Measurements from ENCODE around the gene CDH4. TPM values are rescaled to one million over a fixed set of nuclear protein-coding genes. Genes with fewer than 3 reads are reported as not detected.

The CDH4 gene
- total RNA-seq, 1 experiment from 2014 or later, result not detected

DNA sequence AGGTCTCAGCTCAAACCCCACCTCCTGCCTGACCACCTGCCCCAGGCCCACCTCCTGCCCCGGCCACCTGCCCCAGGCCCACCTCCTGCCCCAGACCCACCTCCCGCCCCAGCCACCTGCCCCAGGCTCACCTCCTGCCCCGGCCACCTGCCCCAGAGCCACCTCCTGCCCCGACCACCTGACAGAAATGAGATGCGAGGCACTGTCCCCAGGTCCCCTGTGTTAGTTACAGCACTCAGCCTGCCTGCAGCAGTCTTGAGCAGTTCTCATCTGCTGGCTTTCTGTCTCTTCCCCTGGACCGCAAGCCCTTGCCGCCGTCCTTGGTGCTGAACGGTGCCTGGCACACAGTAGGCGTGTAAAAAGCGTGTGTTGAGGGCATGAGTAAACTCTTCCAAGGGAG, 79.5 kb downstream of the CDH4 start:
- Histone ChIP-seq H2AFZ (no peak overlapping the region), H3K27me3 (ENCODE audit: insufficient read depth, low read depth) (peaks cover 69% of the 10 kb centered on the region), H3K4me3 (no peak overlapping the region), H3K79me2 (ENCODE audit: low read depth) (no peaks in the 10 kb centered on the region), H3K36me3 (ENCODE audit: low read depth) (no peaks in the 10 kb centered on the region), H3K4me2 (no peak overlapping the region), H3K4me1 (replicated peaks; ENCODE audit: insufficient read depth) (no peaks in the 10 kb centered on the region), H3K27ac (no peak overlapping the region), H3K9me3 (ENCODE audit: insufficient read depth, low read depth) (no peaks in the 10 kb centered on the region), H4K20me1 (ENCODE audit: insufficient read depth) (0 out of 2 replicates have a peak, but pooled peaks cover 6% of the 10 kb centered on the region), H3F3A (ENCODE audit: insufficient read depth, low read depth) (no peaks in the 10 kb centered on the region), H3K9me2 (ENCODE audit: insufficient read depth) (no peaks in the 10 kb centered on the region)
- intact Hi-C loops (cut with micrococcal nuclease; ENCODE audit: unreplicated experiment), result no loop called here
- BruUV-seq (replicated peaks), result no TSS peak
- ChIA-PET POLR2A (ENCODE audit: unreplicated experiment) (interaction anchor here (0.5 to 0.6 kb wide), 2 partner anchors 203 to 1958 kb away, joined by 3 to 5 read pairs; no protein-coding TSS in a partner anchor), CTCF (no interaction called here)
- DNase-seq, result no peak
- no peak for TF ChIP-seq EZH2 (IDR thresholded peaks at IDR 0.05; ENCODE audit: low read depth)
- TF ChIP-seq, protein P1, sequence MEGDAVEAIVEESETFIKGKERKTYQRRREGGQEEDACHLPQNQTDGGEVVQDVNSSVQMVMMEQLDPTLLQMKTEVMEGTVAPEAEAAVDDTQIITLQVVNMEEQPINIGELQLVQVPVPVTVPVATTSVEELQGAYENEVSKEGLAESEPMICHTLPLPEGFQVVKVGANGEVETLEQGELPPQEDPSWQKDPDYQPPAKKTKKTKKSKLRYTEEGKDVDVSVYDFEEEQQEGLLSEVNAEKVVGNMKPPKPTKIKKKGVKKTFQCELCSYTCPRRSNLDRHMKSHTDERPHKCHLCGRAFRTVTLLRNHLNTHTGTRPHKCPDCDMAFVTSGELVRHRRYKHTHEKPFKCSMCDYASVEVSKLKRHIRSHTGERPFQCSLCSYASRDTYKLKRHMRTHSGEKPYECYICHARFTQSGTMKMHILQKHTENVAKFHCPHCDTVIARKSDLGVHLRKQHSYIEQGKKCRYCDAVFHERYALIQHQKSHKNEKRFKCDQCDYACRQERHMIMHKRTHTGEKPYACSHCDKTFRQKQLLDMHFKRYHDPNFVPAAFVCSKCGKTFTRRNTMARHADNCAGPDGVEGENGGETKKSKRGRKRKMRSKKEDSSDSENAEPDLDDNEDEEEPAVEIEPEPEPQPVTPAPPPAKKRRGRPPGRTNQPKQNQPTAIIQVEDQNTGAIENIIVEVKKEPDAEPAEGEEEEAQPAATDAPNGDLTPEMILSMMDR (conservative IDR thresholded peaks at IDR 0.05), result no peak

DNA sequence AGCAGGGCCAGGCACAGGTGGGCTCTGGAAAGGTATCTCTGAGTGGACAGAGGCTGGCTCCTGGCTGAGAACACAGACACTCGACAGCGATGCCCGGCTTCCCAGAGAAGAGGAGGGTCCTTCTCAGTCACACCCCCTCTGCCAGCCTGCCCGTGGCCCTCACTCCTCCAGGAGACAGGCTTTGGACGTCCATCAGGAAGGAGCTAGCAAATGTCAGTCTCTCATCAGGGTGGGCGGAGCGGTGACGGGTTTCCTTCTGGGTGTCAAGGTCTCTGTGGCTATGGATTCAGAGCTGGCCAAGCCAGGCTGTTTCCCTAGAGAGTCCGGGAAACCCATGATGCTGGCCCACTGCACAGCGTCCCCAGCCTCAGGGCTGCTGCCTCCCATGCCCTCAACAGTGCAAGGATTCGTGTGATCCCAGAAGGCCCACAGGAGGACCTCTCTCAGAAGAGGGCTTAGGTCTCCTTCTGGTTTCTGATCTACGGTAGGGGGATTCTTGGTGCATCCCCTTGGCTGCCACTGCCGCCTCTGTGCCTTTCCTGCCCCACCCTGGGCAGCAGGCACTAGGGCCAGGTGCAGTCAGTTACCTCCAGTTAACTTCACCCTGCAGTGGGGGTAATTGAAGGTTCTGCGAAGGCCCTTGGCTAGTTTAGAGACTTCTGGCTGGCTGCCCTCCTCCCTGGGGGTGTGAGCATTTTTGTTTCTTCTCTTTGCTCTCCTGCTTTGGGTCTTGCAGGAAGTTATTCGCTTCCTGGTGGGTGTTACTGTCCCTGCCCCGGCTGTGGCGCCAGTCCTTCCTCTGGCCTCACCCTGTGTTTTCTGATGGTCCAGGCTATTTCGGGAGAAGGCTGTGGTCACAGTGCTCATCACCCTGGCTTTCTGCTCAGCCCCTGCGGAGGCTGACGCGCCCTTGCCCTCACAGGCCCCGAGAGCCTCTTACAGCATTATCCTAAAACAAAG, 80.2 kb downstream of the CDH4 start:
- intact Hi-C loops (cut with micrococcal nuclease; ENCODE audit: unreplicated experiment), result no loop called here
- ChIA-PET CTCF (no interaction called here), POLR2A (ENCODE audit: unreplicated experiment) (interaction anchor here (0.6 kb wide), 1 partner anchor 1959 kb away, joined by 5 read pairs; no protein-coding TSS in a partner anchor)
- Histone ChIP-seq H3K79me2 (ENCODE audit: low read depth) (no peaks in the 10 kb centered on the region), H3K9me2 (ENCODE audit: insufficient read depth) (no peaks in the 10 kb centered on the region), H4K20me1 (ENCODE audit: insufficient read depth) (0 out of 2 replicates have a peak, but pooled peaks cover 6% of the 10 kb centered on the region), H3K27ac (no peak overlapping the region), H3K4me1 (replicated peaks; ENCODE audit: insufficient read depth) (no peaks in the 10 kb centered on the region), H3F3A (ENCODE audit: insufficient read depth, low read depth) (no peaks in the 10 kb centered on the region), H3K36me3 (ENCODE audit: low read depth) (no peaks in the 10 kb centered on the region), H3K9me3 (ENCODE audit: insufficient read depth, low read depth) (no peaks in the 10 kb centered on the region), H3K4me3 (no peak overlapping the region), H3K27me3 (ENCODE audit: insufficient read depth, low read depth) (peaks cover 65% of the 10 kb centered on the region), H2AFZ (no peak overlapping the region), H3K4me2 (no peak overlapping the region)
- TF ChIP-seq EZH2 (IDR thresholded peaks at IDR 0.05; ENCODE audit: low read depth), result no peak
- TF ChIP-seq, protein P1 (conservative IDR thresholded peaks at IDR 0.05), result no peak
- no TSS peak for BruUV-seq (replicated peaks)
- no peak for DNase-seq

DNA sequence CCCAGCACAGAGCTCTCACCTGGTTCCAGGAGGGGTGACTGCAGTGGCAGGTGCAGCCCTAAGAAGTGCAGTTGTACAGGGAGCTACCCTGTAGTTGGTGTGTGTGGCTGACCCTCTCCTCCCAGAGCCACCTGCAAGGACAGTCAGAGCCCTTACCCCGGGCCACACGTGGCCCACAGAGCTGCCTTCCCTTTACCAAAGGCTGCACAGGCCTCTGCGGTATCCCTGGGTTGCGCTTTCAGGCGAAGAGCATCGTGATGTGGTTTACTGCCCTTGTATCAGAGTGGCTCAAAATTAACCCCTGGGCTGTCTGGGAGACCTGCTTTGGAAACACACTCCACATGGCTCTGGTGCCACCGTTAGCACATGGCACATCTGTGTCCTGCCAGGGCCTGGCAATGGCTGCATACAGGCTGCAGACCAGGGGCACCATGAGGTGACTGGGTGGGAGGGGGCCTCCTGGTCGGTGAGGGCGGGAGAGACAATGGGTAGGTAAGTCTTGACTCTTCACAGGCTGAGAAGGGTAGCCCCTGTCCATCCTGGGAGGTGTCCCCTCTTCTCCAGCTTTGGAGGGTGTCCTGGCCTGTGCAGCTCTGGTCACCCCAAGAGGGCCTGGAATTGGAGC, 81.5 kb downstream of the CDH4 start:
- H3K27ac ChIP-seq, result no peak overlapping the region
- CTCF ChIA-PET, result no interaction called here
- no peaks in the 10 kb centered on the region for H3K36me3 ChIP-seq (ENCODE audit: low read depth)
- H4K20me1 ChIP-seq (ENCODE audit: insufficient read depth), result 0 out of 2 replicates have a peak, but pooled peaks cover 6% of the 10 kb centered on the region
- H3K27me3 ChIP-seq (ENCODE audit: insufficient read depth, low read depth), result peaks cover 65% of the 10 kb centered on the region
- BruUV-seq (replicated peaks), result no TSS peak
- H3K4me3 ChIP-seq, result no peak overlapping the region
- H3K4me1 ChIP-seq (replicated peaks; ENCODE audit: insufficient read depth), result no peaks in the 10 kb centered on the region
- no peaks in the 10 kb centered on the region for H3K79me2 ChIP-seq (ENCODE audit: low read depth)
- POLR2A ChIA-PET (ENCODE audit: unreplicated experiment), result no interaction called here
- TF ChIP-seq, protein P1 (conservative IDR thresholded peaks at IDR 0.05), result no peak
- TF ChIP-seq EZH2 (IDR thresholded peaks at IDR 0.05; ENCODE audit: low read depth), result no peak
- no peak overlapping the region for H2AFZ ChIP-seq
- intact Hi-C loops (cut with micrococcal nuclease; ENCODE audit: unreplicated experiment), result no loop called here
- no peak for DNase-seq
- no peaks in the 10 kb centered on the region for H3K9me3 ChIP-seq (ENCODE audit: insufficient read depth, low read depth)
- H3F3A ChIP-seq (ENCODE audit: insufficient read depth, low read depth), result no peaks in the 10 kb centered on the region
- H3K9me2 ChIP-seq (ENCODE audit: insufficient read depth), result no peaks in the 10 kb centered on the region
- no peak overlapping the region for H3K4me2 ChIP-seq
